Adrenal gland (tissue), 5 donors: Measurements from ENCODE around the gene DOP1A.

Source experiments
- CTCF ChIP-seq, 6 experiments: fragments of 450-650 bp in 4 of 6; fragments of 200-600 bp in 2 of 6; sonication (generic) in 1 of 6; IDR thresholded peaks; 1 replicate in 5 of 6; 2 replicates in 1 of 6; pipeline versions ENCODE4 v1.5.1 to v1.8.0; 2016 to 2021; ENCODE audit warnings: antibody characterized with exemption in 6 of 6, mild to moderate bottlenecking in 2 of 6, moderate library complexity in 1 of 6
- POLR2A ChIP-seq, 2 donors: fragments of 450-650 bp; IDR thresholded peaks; one replicate each; pipeline ENCODE4 v1.6.1; 2017; ENCODE audit warnings: antibody characterized with exemption in 2 of 2, mild to moderate bottlenecking in 2 of 2, moderate library complexity in 1 of 2
- donor health status: DM: no; HTN: no; CAD: no.

GRCh38 chr6:83053678-83054077, 13.8 kb upstream of the DOP1A start:
- TF ChIP-seq POLR2A (IDR thresholded peaks at IDR 0.05) (no peak), CTCF (IDR thresholded peaks at IDR 0.05) (no peak)
